Measurements from ENCODE around the gene INPP4B. TPM values are rescaled to one million over a fixed set of nuclear protein-coding genes. Genes with fewer than 3 reads are reported as not detected.

Gene INPP4B
- total RNA-seq, 1 experiment from 2014 or later: 0.07 TPM

- no peak for TF ChIP-seq CTCF (conservative IDR thresholded peaks at IDR 0.05)
- H4K5ac ChIP-seq (ENCODE audit: insufficient read length, low read depth, low read length): no peak overlapping the region
- no peak overlapping the region for H3T11ph ChIP-seq (ENCODE audit: low read length)
- no peak overlapping the region; a peak in 1 of 7 replicates for H3K27ac Mint-ChIP-seq
- H2AFZ ChIP-seq (ENCODE audit: low read length): no peak overlapping the region
- no peaks in the 10 kb centered on the region for H4K20me1 ChIP-seq (ENCODE audit: control insufficient read depth, insufficient read depth, insufficient read length)
- no peak overlapping the region for H2BK20ac ChIP-seq (ENCODE audit: low read depth, low read length, poor library complexity, severe bottlenecking)
- H3K27ac ChIP-seq (ENCODE audit: insufficient read length, low read depth, low read length): no peak overlapping the region
- no peak overlapping the region for H2BK5ac ChIP-seq (ENCODE audit: insufficient read length, low read length)
- H4K8ac ChIP-seq (replicated peaks; ENCODE audit: insufficient read length, low read depth, low read length): no peak overlapping the region
- H3K4me2 ChIP-seq (ENCODE audit: insufficient read depth, insufficient read length, low read length): no peak overlapping the region
- no peak for DNase-seq
- no peaks in the 10 kb centered on the region for H3K9me3 Mint-ChIP-seq
- no peaks in the 10 kb centered on the region for H3K36me3 Mint-ChIP-seq (ENCODE audit: insufficient read depth in 1 of 3, low read depth in 3 of 3)
- no peak overlapping the region for H4K91ac ChIP-seq (ENCODE audit: insufficient read length, low read depth, low read length)
- H2BK120ac ChIP-seq (ENCODE audit: low read depth, low read length, poor library complexity, severe bottlenecking): no peak overlapping the region
- no CpG with 5 or more reads among the region's 3 CpGs for WGBS (ENCODE audit: extremely low coverage, insufficient read length, low lambda C conversion rate)
- H3K9ac ChIP-seq (ENCODE audit: extremely low read depth, insufficient read length, low read length): no peak overlapping the region
- H3K9me3 ChIP-seq (ENCODE audit: control insufficient read depth, low read depth, low read length): no peaks in the 10 kb centered on the region
- no peak overlapping the region for H3K23ac ChIP-seq (ENCODE audit: insufficient read length, low read depth, low read length)
- H2BK12ac ChIP-seq (ENCODE audit: insufficient read length, low read depth, low read length): no peak overlapping the region
- H3K18ac ChIP-seq (ENCODE audit: insufficient read length, low read depth, low read length): no peak overlapping the region
- no peak overlapping the region for H3K14ac ChIP-seq (ENCODE audit: insufficient read depth, low read length)
- H3K4me1 Mint-ChIP-seq: no peaks in the 10 kb centered on the region
- no peaks in the 10 kb centered on the region for H3K23me2 ChIP-seq (ENCODE audit: insufficient read length, low read depth, low read length, poor library complexity, severe bottlenecking)
- no peak overlapping the region for H2AK5ac ChIP-seq (ENCODE audit: insufficient read length, low read length)
- no peak overlapping the region for H3K56ac ChIP-seq (ENCODE audit: insufficient read length, low read depth, low read length)
- no peak overlapping the region for H2BK15ac ChIP-seq (ENCODE audit: low read depth, low read length)
- no peaks in the 10 kb centered on the region for H3K27me3 ChIP-seq (ENCODE audit: insufficient read depth, low read length)
- H3K79me2 ChIP-seq (ENCODE audit: insufficient read depth, low read length): no peaks in the 10 kb centered on the region
- no peak overlapping the region for H3K4ac ChIP-seq (ENCODE audit: low read depth, low read length)
- no peaks in the 10 kb centered on the region for H3K79me1 ChIP-seq (ENCODE audit: insufficient read depth, low read depth, low read length, poor library complexity, severe bottlenecking)
- H3K4me3 Mint-ChIP-seq: no peak overlapping the region
- peaks cover 1% of the 10 kb centered on the region for H3K27me3 Mint-ChIP-seq (ENCODE audit: low read depth)
- H3K4me1 ChIP-seq (ENCODE audit: insufficient read depth, low read length): no peaks in the 10 kb centered on the region
Measured at GRCh38 chr4:142858446-142858845, 12.3 kb upstream of the INPP4B start.

Data from H9 (cell line).